Femur (tissue), 1 donor: ENCODE data around the gene BTNL2.
"Not testable (repeated sequence)": the region's sequence is repeated elsewhere in the genome, so short reads cannot be mapped to it uniquely, and the experiment has no call there.

ENCODE experiments used
- DNase-seq: peaks from one replicate; pipeline ENCODE4 v3.0.0-alpha.2; 2017

The BTNL2 gene, protein sequence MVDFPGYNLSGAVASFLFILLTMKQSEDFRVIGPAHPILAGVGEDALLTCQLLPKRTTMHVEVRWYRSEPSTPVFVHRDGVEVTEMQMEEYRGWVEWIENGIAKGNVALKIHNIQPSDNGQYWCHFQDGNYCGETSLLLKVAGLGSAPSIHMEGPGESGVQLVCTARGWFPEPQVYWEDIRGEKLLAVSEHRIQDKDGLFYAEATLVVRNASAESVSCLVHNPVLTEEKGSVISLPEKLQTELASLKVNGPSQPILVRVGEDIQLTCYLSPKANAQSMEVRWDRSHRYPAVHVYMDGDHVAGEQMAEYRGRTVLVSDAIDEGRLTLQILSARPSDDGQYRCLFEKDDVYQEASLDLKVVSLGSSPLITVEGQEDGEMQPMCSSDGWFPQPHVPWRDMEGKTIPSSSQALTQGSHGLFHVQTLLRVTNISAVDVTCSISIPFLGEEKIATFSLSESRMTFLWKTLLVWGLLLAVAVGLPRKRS

DNA sequence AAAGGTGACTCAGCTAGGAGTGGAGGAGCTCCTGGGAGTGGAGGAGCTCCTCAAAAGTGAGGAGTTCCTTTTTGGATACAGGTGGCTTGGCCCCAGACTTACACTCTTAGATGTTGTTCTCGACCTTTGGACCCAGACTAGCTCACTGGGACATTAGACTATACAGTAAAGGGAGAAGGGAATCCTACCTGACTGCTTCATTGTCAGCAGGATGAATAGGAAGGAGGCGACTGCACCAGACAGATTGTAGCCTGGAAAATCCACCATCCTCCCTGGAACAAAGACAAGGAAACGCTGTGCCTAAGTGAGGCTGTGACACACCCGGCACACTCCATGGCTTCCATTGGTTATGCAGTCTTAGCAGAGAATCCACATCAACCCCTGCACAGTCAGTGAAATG is at the start of gene BTNL2:
Gene BTNL2 (minus strand): TSS at position 325 of the 400 bp plus-strand sequence. CDS start 58 bp downstream, at position 267.
- no peak for DNase-seq

- DNase-seq, result no peak
Observed at GRCh38 chr6:32449088-32449736, 42.2 kb upstream of the BTNL2 start.

GRCh38 chr6:32447932-32448331 is 41.0 kb upstream of the BTNL2 start:
- no peak for DNase-seq

DNA sequence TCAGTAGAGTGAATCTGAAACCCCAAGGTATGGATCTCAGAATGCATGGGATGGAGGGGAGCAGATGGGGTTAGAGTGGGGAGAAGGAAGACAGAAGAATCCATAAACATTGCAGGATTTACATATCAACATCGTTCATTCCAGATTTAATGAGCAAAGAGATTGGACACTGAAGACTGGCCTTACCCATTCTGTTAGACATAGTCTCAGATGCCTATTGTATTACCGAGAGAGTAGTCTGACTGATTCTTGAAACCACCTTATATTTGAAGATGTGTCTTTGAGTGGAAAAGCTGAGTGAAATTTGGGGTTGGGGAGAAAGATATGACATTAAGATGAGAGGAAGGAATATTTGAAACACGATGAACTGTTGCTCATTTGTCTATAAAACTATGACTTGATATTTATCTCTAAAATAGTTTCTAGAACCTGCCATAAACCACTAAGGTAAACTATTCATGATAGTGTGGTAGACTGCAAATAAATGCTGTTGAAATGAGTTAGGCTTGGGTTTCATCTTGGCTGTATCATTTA is 38.4 kb upstream of the BTNL2 start:
- DNase-seq, result no peak

GRCh38 chr6:32444433-32444832 is 37.5 kb upstream of the BTNL2 start:
- DNase-seq, result no peak

DNA sequence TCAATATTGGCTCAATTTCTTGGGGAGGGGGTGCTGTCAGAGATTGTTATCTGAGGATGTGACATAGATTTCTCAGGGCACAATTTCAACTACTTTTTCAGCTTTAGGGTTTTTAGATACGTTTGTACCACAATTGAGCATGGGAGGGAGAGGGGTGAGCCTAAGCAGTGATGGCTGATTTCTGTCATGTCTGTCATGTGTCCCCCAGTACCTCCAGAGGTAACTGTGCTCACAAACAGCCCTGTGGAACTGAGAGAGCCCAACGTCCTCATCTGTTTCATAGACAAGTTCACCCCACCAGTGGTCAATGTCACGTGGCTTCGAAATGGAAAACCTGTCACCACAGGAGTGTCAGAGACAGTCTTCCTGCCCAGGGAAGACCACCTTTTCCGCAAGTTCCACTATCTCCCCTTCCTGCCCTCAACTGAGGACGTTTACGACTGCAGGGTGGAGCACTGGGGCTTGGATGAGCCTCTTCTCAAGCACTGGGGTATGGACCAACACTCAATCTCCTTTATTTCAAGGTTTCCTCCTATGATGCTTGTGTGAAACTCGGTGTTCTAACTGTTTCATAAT is 36.1 kb upstream of the BTNL2 start:
- DNase-seq, result no peak

DNA sequence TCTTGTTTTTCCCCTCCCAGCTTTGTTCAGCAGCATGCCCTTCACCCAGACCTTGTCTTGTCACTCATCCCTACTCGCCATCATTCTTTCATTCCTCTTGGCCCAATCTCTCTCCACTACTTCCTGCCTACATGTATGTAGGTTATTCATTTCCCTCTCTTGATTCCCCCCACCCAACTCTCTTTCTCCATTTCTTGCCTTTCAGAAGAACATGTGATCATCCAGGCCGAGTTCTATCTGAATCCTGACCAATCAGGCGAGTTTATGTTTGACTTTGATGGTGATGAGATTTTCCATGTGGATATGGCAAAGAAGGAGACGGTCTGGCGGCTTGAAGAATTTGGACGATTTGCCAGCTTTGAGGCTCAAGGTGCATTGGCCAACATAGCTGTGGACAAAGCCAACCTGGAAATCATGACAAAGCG is 35.3 kb upstream of the BTNL2 start:
- DNase-seq, result no peak

GRCh38 chr6:32439602-32440214 is 32.7 kb upstream of the BTNL2 start, which contains the start of gene HLA-DRA:
Gene HLA-DRA (plus strand): TSS chr6:32439887. CDS start chr6:32439951, 64 bp downstream.
- DNase-seq, result peak; percentile 20

GRCh38 chr6:32439139-32439538 is 32.2 kb upstream of the BTNL2 start:
- DNase-seq, result no peak

DNA sequence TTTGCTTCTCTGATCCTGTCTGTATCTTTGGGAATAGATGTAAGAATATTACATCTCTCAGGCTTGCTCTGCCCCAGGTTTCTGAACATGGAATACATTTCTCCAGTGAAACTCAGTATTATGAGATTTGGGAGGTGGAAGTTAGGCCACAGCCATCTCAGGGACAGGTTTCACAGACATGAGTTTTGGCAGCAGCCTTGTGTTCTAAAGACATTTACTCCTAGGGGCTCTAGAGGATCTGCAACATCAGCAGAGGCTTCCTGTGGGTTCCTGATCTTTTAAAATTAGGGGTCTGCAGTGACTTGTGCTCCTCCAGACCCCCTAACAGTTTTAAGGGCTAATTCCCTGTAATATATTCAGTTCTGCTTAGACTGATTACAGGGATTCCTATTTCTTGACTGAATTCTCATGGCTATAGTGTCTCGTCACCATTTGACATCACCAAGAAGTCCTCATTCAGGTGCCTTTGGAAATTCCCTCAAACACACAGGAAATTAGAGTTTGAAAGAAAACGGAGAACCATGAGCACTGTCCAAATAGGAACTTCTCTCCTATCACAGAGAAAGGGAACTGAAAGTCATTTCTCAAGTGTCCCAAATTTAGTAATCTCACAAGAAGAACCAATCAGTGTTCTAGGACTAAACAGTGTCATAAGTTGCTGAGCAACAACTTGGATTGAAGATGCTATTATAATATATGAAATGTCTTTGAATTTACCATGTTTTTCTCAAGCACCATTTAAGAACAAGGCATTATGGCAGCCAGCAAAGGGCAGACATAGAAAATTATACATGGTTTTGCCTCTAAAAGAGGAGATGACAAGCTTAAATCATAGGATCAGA is 30.2 kb upstream of the BTNL2 start:
- DNase-seq, result no peak

DNA sequence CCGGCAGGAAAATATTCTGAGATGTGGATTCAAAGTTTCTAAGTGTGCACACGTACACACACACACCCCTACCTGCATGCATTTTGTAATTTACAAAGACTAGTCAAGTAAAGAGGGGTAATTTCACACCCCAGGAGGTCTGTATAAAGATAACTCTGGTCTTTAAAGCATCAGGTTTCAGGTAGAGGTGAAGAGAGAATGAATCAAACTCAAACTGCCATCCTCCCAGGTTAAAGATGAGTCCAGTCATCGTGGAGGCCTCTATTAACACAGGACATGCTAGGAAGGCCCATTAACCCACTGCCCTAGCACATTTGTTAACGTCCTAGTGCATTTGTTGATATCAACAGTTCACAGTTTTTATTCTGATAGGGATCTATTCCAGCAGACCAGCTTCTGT is 29.2 kb upstream of the BTNL2 start:
- DNase-seq, result no peak

- not testable (repeated sequence) for DNase-seq
Observed at GRCh38 chr6:32433950-32434349, 27.0 kb upstream of the BTNL2 start.

DNA sequence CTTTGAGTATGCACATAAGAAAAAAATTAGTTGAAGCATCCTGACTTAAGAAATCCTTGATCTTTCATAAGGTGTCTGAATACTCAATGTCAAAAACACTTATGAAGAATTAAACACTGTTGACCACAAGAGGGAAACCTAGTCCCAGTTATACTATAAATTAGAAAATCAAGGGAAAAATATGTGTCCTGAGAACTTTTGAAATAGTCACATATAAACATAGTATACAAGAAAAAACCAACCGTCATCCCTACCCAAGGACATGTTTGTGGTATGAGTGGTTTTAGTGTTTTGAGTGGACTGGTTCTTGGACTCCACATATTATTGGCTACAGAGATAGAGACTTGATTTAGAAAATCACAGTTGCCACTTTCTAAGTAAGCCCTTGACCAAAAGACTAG is 25.1 kb upstream of the BTNL2 start:
- no peak for DNase-seq

- DNase-seq, result no peak
Observed at GRCh38 chr6:32431142-32431541, 24.2 kb upstream of the BTNL2 start.

- DNase-seq, result no peak
Observed at GRCh38 chr6:32430179-32430578, 23.2 kb upstream of the BTNL2 start.

- no peak for DNase-seq
Observed at GRCh38 chr6:32427934-32428474, 21.0 kb upstream of the BTNL2 start.

DNA sequence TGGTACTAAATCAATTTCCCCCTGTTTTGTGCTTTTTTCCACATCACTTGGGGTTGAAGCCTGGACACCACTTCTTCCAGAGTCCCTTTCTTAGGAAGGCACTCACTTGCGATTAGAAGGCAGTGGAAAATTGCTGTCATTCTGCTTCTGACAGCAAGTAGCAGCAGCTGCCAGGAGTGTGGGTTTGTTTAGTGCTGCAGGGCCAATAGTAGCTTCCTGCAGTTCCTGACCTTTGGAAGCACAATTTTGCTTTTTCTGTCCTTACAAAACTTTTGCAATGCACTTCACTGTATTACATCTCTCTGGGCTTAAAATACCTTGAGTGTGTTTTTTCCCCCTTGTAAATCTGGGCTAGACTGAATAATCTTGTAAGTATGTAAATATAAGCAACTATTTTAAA is 20.2 kb upstream of the BTNL2 start:
- no peak for DNase-seq

DNA sequence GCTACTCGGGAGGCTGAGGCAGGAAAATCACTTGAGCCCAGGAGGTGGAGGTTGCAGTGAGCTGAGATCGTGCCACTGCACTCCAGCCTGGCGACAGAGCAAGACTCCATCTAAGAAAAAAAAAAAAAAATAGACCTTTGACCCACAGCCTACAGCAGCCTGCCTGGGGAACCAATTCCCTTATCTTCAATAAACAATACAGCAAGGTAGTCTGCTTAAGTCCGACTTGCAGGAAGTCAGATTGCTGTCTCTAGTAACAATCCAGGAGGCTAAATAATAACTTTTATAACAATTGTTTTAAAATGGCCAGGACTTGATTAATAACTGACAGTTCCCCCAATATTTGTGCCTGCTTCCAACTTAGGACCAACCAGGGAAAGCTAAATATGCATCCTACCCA is 19.4 kb upstream of the BTNL2 start:
- no peak for DNase-seq

GRCh38 chr6:32424589-32425300 is 17.8 kb upstream of the BTNL2 start:
- DNase-seq, result no peak

- no peak for DNase-seq
Observed at GRCh38 chr6:32416036-32416435, 9.1 kb upstream of the BTNL2 start.

GRCh38 chr6:32415521-32416019 is 8.6 kb upstream of the BTNL2 start:
- DNase-seq, result peak; percentile 82
